ENCODE results near the gene BPTF. TPM values are rescaled to one million over a fixed set of nuclear protein-coding genes. Genes with fewer than 3 reads are reported as not detected.
A peak's percentile ranks its signal among the peaks of the same experiment; 100 is the strongest.
"Not testable (repeated sequence)": the region's sequence is repeated elsewhere in the genome, so short reads cannot be mapped to it uniquely, and the experiment has no call there.

BPTF gene
- total and polyA plus RNA-seq, 2 experiments from 2014 or later, result 50.5 to 83.9 TPM

DNA sequence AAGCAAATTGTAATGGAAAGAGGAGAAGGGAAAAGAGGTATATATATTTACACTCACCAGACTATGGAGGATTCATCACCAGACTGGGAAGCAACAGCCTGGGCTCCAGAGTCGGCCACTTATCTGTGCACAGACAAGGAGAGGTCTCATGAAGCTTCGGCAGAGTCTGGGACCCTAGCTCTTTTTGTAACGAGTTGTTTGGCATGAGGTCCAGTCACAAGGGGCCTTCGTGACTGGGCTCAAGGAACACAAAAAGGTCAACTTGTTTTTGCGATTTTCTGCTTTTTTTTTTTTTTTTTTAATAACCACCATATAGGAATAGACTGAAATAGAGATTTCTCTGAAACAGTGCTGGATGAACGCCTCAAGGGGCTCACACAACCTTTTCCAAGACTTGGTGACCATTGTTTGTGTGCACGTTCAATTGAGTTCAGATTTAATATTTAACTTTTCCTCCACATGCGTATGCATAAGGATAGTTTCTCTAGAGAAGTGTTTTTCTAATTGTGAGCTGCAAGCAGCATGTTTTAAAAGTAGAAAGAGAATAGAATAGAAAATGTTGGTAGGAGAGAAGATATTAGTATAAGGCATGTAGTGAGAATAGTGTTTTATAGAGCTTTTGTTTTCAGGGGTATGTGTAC, 25.8 kb downstream of the BPTF start:
- TF ChIP-seq, protein P1, sequence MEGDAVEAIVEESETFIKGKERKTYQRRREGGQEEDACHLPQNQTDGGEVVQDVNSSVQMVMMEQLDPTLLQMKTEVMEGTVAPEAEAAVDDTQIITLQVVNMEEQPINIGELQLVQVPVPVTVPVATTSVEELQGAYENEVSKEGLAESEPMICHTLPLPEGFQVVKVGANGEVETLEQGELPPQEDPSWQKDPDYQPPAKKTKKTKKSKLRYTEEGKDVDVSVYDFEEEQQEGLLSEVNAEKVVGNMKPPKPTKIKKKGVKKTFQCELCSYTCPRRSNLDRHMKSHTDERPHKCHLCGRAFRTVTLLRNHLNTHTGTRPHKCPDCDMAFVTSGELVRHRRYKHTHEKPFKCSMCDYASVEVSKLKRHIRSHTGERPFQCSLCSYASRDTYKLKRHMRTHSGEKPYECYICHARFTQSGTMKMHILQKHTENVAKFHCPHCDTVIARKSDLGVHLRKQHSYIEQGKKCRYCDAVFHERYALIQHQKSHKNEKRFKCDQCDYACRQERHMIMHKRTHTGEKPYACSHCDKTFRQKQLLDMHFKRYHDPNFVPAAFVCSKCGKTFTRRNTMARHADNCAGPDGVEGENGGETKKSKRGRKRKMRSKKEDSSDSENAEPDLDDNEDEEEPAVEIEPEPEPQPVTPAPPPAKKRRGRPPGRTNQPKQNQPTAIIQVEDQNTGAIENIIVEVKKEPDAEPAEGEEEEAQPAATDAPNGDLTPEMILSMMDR (IDR thresholded peaks at IDR 0.05; ENCODE audit: low read depth, low read length), result no peak
- Histone ChIP-seq H3K36me3 (peaks cover 8% of the 10 kb centered on the region), H3K4me1 (ENCODE audit: low read depth) (peaks cover 32% of the 10 kb centered on the region), H3K27me3 (no peaks in the 10 kb centered on the region), H3K9me3 (ENCODE audit: low read depth) (no peaks in the 10 kb centered on the region), H3K27ac (peak overlapping the region; percentile 42), H3K4me3 (no peak overlapping the region)
- no peak for DNase-seq (ENCODE audit: low read depth in 1 of 2, low spot score in 1 of 2)

GRCh38 chr17:67853703-67854102, 28.4 kb downstream of the BPTF start:
- H3K4me3 ChIP-seq, result no peak overlapping the region
- H3K27me3 ChIP-seq, result no peaks in the 10 kb centered on the region
- H3K9me3 ChIP-seq (ENCODE audit: low read depth), result no peaks in the 10 kb centered on the region
- peaks cover 8% of the 10 kb centered on the region for H3K36me3 ChIP-seq
- TF ChIP-seq, protein P1 (IDR thresholded peaks at IDR 0.05; ENCODE audit: low read depth, low read length), result no peak
- H3K4me1 ChIP-seq (ENCODE audit: low read depth), result peaks cover 35% of the 10 kb centered on the region
- DNase-seq (ENCODE audit: low read depth in 1 of 2, low spot score in 1 of 2), result no peak
- no peak overlapping the region for H3K27ac ChIP-seq

- H3K27me3 ChIP-seq, result no peaks in the 10 kb centered on the region
- TF ChIP-seq, protein P1 (IDR thresholded peaks at IDR 0.05; ENCODE audit: low read depth, low read length), result no peak
- H3K27ac ChIP-seq, result no peak overlapping the region
- H3K4me3 ChIP-seq, result no peak overlapping the region
- H3K4me1 ChIP-seq (ENCODE audit: low read depth), result peaks cover 41% of the 10 kb centered on the region
- H3K36me3 ChIP-seq, result peaks cover 8% of the 10 kb centered on the region
- H3K9me3 ChIP-seq (ENCODE audit: low read depth), result no peaks in the 10 kb centered on the region
- no peak for DNase-seq (ENCODE audit: low read depth in 1 of 2, low spot score in 1 of 2)
Observed at GRCh38 chr17:67854378-67854777, 29.1 kb downstream of the BPTF start.

- Histone ChIP-seq H3K4me3 (no peak overlapping the region), H3K27me3 (no peaks in the 10 kb centered on the region), H3K27ac (no peak overlapping the region), H3K36me3 (peaks cover 8% of the 10 kb centered on the region), H3K4me1 (ENCODE audit: low read depth) (peaks cover 43% of the 10 kb centered on the region), H3K9me3 (ENCODE audit: low read depth) (no peaks in the 10 kb centered on the region)
- DNase-seq (ENCODE audit: low read depth in 1 of 2, low spot score in 1 of 2), result no peak
- TF ChIP-seq, protein P1 (IDR thresholded peaks at IDR 0.05; ENCODE audit: low read depth, low read length), result no peak
Observed at GRCh38 chr17:67855504-67856324, 30.4 kb downstream of the BPTF start.

DNA sequence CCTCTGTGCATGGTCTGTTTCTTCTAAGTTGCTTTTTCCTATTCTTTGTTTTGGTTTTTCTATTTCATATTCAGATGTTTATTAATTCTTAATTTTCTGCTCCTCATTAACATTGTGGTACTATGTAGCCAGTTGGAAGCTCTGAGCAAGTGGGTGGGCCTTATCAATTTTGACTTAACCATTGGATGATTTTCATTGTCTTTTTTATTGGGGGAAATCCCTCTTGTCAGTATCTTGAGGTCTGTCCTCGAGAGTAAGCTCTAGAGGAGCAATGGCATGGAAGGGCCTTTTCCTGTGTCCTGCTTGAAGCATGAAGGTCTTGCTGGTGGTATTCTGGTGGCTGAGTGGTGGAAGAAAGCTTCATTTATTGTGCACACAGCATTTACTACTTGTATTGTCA, 31.1 kb downstream of the BPTF start:
- not testable (repeated sequence) for H3K27ac ChIP-seq; H3K9me3 ChIP-seq (ENCODE audit: low read depth); H3K27me3 ChIP-seq; DNase-seq (ENCODE audit: low read depth in 1 of 2, low spot score in 1 of 2); H3K36me3 ChIP-seq; H3K4me3 ChIP-seq
- H3K4me1 ChIP-seq (ENCODE audit: low read depth), result peaks cover 36% of the 10 kb centered on the region

DNA sequence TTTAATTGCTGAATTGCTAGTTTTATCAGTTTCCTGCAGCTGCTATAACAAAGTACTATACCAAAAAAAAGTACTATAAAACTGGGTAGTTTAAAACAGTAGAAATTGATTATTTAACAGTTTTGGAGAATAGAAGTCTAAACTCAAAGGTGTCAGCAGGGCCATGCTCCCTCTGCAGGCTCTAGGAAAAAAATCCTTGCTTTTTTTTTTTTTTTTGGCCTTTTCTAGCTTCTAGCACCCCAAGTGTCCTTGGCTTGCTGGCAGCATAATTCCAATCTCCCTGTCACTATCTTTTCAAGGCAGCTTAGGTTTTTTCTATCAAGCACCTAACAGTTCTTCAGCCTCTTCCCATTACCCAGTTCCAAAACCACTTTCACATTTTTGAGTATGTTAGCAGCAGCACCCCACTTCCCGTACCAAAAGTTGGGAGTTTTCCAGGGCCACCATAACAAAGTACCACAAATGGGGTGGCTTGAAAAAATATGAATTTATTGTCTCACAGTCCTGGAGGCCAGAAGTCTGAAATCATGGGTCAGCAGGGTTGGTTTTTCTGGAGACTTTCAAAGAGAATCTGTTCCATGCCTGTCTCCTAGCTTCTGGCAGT, 37.4 kb downstream of the BPTF start:
- no peaks in the 10 kb centered on the region for H3K27me3 ChIP-seq
- H3K36me3 ChIP-seq, result no peaks in the 10 kb centered on the region
- TF ChIP-seq, protein P1 (IDR thresholded peaks at IDR 0.05; ENCODE audit: low read depth, low read length), result peak; percentile 14
- peaks cover 11% of the 10 kb centered on the region for H3K4me1 ChIP-seq (ENCODE audit: low read depth)
- no peak overlapping the region for H3K27ac ChIP-seq
- no peak overlapping the region for H3K4me3 ChIP-seq
- H3K9me3 ChIP-seq (ENCODE audit: low read depth), result no peaks in the 10 kb centered on the region
- DNase-seq (ENCODE audit: low read depth in 1 of 2, low spot score in 1 of 2), result no peak

Measured in cardiac muscle cell (in vitro differentiated cells and primary cell).